ENCODE data around the gene COMTD1.
"Not testable (repeated sequence)": the region's sequence is repeated elsewhere in the genome, so short reads cannot be mapped to it uniquely, and the experiment has no call there.

COMTD1 gene

DNA sequence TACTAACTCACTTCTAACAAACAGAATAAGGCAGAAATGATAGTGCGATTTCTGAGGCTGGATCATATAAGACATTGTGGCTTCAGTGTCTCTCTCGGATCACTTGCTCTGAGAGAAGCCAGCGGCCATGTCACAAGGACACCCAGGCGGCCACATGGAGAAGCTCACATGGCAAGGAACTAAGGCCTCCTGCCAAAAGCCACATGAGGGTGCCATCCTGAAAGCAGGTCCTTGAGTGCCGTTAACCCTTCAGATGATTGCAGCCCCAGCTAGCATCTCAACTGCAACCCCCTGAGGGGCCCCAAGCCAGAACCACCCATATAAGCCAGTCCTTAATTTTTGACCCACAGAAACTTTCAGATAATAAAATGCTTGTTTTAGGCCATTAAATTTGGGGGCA, 32.0 kb downstream of the COMTD1 start:
- no peak for DNase-seq (ENCODE audit: low read depth)
- no peak overlapping the region for H3K4me3 ChIP-seq (ENCODE audit: control insufficient read depth, low read depth, low read length)
- TF ChIP-seq, protein P1, sequence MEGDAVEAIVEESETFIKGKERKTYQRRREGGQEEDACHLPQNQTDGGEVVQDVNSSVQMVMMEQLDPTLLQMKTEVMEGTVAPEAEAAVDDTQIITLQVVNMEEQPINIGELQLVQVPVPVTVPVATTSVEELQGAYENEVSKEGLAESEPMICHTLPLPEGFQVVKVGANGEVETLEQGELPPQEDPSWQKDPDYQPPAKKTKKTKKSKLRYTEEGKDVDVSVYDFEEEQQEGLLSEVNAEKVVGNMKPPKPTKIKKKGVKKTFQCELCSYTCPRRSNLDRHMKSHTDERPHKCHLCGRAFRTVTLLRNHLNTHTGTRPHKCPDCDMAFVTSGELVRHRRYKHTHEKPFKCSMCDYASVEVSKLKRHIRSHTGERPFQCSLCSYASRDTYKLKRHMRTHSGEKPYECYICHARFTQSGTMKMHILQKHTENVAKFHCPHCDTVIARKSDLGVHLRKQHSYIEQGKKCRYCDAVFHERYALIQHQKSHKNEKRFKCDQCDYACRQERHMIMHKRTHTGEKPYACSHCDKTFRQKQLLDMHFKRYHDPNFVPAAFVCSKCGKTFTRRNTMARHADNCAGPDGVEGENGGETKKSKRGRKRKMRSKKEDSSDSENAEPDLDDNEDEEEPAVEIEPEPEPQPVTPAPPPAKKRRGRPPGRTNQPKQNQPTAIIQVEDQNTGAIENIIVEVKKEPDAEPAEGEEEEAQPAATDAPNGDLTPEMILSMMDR (conservative IDR thresholded peaks at IDR 0.05; ENCODE audit: control insufficient read depth, insufficient read depth, low read depth, low read length): no peak

DNA sequence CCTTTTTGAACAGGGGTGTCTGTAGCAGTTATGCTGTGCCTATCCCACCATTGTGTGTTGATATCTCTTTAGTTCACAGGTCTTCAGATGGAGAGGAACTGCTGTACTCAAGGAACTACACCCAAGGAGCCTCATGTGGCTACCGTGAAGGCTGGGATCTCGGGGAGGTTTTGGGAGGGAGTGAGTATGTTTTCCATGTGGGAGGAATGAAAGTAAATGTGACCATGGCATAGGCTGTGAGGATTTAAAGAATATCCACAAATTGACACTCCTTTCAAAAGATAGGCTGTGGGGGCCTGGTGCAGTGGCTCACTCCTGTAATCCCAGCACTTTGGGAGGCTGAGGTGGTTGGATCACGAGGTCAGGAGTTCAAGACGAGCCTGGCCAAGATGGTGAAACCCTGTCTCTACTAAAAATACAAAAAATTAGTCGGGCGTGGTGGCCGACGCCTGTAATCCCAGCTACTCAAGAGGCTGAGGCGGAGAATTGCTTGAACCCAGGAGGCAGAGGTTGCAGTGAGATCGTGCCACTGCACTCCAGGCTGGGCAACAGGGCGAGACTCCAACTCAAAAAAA, 32.6 kb downstream of the COMTD1 start:
- not testable (repeated sequence) for H3K4me3 ChIP-seq (ENCODE audit: control insufficient read depth, low read depth, low read length)

DNA sequence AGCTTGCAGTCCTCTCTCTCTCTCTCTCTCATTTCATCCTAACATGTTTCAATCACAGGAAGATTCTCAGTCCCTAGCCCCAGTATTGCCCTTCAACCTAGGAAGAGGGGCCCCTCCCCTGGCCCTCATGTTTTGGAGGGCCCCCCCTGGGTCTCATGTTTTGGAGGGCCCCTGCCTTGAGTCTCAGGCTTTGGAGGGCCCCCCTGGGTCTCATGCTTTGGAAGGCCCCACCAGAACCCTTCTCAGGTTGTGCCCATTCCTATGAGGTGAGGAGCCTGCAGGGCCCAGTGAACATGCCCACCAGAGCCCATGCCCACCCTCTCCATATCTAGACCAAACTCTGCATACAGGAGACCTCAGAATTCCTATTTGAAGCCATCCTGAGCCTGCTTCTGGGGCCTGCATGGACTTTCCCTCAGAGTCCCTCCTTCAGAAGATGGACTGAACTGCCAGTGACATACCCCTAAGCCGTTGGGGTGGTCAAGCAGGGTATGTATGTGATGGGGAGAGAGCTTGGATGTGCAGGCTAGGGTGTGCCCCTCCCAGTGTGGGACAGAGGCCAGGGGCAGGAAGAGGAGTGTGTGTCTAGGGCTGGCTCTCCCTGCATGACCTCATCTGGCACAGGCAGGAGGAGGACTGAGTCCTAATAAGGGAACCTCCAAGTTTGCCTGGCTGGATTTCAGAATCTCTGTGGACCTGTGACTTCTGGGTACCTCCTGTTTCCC, 33.3 kb downstream of the COMTD1 start:
- peak; percentile 72 for DNase-seq (ENCODE audit: low read depth)

More for the DNA sequence above, 32.6 kb downstream of the COMTD1 start:
- not testable (repeated sequence) for DNase-seq (ENCODE audit: low read depth)

DNA sequence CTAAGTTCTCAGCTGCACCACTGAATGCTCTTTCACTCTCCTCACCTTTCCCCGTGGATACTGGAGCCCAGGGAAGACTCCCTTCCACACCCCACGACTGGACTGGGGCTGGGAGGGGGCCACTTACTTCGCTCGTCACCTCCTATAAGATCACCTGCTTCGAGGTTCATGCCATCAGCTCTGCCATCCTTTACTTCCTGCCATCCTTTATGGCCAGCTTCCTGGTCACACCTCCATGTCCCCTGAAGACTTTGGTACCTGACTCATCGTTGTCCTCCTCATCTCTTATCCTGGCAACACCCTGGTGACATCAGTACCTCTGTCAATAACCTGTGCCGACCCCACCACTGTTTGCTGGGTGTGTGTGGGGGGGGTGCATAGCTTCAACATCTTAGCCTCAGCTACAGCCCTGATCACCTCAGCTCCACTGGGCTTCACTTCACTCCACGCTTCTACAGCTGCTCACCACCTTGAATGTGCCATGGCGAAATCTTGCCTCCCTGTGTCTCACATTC, 33.9 kb downstream of the COMTD1 start:
- H3K4me3 ChIP-seq (ENCODE audit: control insufficient read depth, low read depth, low read length): no peak overlapping the region
- TF ChIP-seq, protein P1 (conservative IDR thresholded peaks at IDR 0.05; ENCODE audit: control insufficient read depth, insufficient read depth, low read depth, low read length): no peak
- no peak for DNase-seq (ENCODE audit: low read depth)

More for the DNA sequence above, 33.3 kb downstream of the COMTD1 start:
- no peak overlapping the region for H3K4me3 ChIP-seq (ENCODE audit: control insufficient read depth, low read depth, low read length)
- TF ChIP-seq, protein P1 (conservative IDR thresholded peaks at IDR 0.05; ENCODE audit: control insufficient read depth, insufficient read depth, low read depth, low read length): no peak

DNA sequence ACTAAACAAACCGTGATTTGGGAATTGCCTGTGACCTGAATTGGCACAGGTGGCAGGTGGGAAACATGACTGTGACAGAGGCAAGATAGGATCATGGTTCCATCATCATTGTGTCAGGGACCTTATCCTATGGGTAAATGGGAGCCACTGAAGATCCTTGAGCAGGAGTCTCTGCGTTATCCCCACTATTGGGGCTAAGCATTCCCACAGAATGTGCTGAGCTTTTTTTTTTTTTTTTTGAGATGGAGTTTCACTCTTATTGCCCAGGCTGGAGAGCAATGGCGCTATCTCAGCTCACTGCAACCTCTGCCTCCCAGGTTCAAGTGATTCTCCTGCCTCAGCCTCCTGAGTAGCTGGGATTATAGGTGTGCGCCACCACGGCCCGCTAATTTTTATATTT, 35.8 kb downstream of the COMTD1 start:
- H3K4me3 ChIP-seq (ENCODE audit: control insufficient read depth, low read depth, low read length); DNase-seq (ENCODE audit: low read depth): not testable (repeated sequence)

DNA sequence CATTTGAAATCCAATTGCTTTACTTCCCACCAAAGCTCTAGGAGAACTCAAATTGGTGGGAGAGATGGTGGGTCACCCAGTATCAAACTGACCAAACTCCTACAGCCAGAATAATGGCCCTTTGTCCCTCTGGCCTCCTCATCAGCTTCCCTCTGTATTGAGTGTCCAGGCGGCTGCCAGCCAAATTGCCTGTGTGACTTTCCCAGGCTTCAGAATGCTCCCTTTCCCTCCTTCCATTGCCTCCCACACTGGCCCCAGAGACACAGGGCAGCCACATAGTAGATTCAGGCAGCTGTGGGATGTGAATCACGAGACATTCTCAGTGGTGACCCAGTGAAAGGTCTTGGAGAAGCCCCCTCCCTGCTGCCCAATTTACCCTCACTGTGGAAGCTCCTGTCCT, 37.9 kb downstream of the COMTD1 start:
- no peak for DNase-seq (ENCODE audit: low read depth)
- H3K4me3 ChIP-seq (ENCODE audit: control insufficient read depth, low read depth, low read length): no peak overlapping the region
- TF ChIP-seq, protein P1 (conservative IDR thresholded peaks at IDR 0.05; ENCODE audit: control insufficient read depth, insufficient read depth, low read depth, low read length): no peak

DNA sequence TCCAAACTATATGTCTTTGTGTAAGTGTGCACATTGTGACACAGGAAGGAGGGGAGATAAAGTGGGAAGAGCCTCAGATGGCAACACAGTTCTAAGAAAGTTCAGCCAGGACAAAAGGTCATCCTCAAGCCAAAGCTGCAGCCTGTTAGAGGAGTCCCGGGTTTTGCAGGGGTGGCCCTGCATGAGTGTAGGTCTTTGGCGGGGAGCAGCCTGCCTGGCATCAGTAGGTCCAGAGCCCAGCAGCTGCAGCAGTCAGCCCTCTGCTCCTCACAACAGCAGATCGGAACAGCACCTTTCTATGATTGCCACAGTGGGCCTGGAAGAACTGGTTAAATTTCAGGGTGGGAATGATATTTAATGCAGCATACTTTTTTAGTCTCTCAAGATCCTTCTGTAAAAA, 38.7 kb downstream of the COMTD1 start:
- no peak for DNase-seq (ENCODE audit: low read depth)
- TF ChIP-seq, protein P1 (conservative IDR thresholded peaks at IDR 0.05; ENCODE audit: control insufficient read depth, insufficient read depth, low read depth, low read length): no peak
- no peak overlapping the region for H3K4me3 ChIP-seq (ENCODE audit: control insufficient read depth, low read depth, low read length)

Data from fibroblast of mammary gland (primary cell).